Occipital lobe (tissue), 2 donors: ENCODE measurements around the gene CEP72. TPM values are rescaled to one million over a fixed set of nuclear protein-coding genes. Genes with fewer than 3 reads are reported as not detected.
"Not testable (repeated sequence)": the region's sequence is repeated elsewhere in the genome, so short reads cannot be mapped to it uniquely, and the experiment has no call there.

Experiments used
- DNase-seq: peaks from one replicate; lab custom pipeline; 2025; lab: John Stamatoyannopoulos, UW
- total RNA-seq: library from RNA; depleted of rRNA; stranded (reverse); fragments of >200 nt; gene quantifications from one replicate; pipeline ENCODE4 v1.2.3, GENCODE V29; 2014

CEP72 gene
- total RNA-seq, 1 donor from 2014 or later, result 5.9 TPM

- DNase-seq, result not testable (repeated sequence)
Measured at GRCh38 chr5:682216-682615, 70.1 kb downstream of the CEP72 start.

DNA sequence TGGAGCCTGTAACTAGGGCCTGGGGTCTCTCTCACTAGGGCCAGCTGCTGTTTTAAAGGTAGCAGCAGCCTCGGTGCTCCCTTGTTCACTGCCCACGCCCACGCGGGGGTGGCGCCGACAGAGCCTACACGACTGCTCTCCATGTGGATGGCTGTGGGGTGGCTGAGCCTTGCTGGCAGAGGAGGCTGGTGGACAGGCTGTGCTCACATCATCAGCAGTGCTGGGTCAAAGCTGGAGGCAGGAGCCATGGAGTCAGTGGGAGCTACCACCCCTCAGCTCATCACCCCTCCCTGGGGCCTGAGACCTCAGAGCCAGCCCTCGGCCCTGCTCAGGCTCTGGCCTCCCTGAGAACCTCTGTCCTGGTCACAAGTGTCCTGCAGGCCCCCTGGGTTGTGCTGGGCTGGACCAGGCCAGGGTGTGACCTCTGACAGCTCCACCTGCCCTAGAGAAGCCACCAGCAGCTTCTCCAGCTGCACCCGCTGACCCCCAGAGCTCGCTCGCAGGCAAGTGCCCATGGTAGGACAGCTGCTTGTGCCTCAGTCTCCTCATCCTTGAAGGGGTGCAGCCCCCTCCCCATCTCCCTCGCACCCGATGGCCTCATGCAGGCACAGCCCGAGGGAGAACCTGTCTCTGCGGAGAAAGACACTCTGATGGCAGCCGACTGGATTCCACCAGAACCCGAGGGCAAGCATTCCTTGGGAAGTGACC, 70.7 kb downstream of the CEP72 start:
- DNase-seq, result not testable (repeated sequence)

DNA sequence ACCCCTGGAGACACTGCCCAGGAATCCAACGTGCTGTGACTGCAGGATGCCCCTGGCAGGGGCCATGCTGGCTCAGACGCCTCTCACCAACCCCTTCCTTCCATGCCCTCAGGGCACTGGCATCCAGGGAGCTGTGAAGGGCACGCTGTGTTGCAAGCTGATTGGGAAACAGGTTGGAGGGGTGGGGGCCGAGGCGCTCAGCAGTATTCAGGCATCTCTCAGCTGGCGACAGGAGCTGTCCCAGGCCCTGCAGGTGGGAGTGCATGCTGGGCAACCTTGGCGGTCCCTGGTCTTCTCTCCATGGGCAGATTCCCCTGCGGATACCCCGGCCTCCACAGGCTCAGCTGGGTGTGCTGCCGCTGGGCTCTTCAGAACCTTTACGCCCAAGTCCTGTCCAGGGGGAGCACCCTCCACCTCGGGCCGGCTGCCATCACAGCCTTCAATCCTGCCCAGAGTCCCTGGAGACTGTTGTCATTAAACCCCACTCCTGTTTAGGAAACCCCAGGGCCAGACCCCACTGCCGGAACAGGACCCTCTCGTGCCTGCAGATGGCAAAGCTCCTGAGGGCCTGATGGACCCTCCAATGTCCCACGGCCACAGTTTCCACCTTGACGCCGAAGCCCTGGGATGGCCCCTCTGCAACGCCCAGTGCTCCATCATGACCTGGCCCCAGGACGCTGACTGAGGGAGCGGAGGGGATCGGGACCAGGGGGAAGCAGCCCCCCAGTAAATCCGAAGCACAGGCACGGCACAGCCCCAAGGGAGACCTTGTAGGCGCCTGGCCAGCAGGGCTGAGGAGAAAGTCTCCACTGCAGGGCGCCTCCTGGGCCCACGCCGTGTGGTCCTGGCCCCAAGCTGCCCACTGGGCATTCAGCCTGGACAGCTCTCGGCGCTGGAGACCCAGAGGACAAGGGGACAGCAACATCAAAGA, 71.7 kb downstream of the CEP72 start:
- no peak for DNase-seq

DNA sequence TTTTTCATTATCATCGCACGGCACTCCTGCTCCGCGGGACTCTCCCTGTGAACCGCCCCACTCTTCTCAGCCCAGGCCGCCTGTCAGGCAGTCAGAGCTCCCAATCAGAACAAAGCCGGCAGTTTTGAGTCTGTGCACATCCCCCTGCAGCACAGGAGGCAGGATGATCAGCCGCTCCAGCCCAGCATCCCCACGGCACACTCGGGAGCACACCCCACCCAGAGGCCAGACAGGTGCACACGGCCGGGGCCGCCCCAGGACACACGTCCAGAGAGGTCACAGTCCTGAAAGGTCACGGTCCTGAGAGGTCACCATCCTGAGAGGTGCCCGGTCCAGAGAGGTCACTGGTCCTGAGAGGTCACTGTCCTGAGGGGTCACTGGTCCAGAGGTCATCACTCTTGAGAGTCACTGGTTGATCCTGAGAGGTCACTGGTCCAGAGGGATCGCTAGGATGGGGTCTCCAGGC, 72.6 kb downstream of the CEP72 start:
- no peak for DNase-seq

DNA sequence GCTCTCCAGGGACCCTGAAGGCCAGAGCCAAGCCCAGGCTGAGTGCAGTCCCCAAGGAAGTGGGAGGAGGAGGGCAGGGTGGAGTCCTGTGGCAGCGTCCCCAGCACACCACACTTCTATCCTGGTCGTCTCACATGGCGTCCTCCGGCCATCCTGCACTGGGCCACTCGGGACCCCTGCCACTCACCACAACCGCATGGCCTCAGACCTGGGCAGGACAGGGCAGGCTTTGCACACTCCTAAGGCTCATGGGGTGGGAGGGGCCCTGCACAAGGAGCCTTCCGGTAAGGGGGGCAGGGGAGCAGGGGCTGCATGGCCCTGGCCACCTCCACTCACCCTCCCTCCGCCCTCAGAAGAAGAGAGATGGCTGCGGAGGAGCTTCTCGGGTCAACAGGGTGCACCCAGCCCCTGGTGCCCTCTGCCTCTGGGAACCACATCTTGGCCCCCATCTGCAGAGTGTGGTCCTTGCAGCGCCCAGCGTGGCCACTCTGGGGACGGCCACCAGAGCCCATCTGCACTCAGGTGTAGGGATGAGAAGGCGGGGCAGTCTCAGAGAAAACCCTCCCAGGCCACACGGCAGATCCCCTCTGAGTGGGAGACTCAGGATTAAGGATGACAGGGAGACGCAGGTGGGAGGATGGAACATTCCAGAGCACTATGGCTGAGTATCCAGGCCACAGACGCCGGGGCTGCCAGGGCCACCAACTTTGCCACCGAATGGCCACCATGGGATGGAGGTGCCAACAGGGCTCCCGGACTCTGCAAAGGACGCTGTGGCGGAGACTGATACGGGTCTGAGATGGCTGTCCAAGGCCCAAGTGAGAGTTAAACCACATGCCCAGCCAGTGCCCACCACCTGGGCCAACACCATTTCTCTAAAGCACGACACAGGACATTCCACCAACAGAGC, 73.4 kb downstream of the CEP72 start:
- DNase-seq, result no peak

DNA sequence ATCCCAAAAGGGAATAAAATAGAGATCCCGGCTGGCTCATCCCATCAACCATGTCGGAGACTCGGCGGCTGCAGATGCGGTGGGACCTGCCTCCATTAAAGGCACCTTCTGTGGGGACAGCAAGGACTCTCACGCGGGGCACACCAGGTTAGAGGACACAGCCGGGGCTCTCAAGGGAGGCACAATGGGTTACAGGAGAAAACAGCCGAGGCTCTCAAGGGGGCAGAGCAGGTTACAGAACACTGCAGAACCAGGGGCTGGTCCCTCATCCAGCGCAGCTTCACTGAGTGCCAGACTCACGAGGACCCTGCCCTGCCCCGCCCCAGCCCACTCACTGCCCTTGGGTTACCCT, 74.0 kb downstream of the CEP72 start:
- DNase-seq, result not testable (repeated sequence)

DNA sequence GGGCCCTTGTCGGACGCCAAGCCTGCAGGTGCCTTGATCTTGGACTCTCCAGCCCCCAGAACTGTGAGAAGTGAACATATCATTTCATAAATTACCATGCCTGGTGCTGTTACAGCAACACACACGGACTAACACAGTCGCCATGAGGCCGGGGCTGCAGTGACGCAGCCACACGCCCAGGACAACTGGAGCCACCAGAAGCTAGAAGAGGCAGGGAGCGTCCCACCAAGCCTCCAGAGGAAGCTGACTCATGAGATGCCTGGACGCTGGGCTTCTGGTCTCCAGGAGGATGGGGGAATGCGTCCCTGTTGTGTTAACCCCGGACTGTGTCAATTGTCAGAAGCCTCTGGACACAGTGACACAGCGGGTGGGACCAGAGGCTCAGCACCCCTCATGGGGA, 74.8 kb downstream of the CEP72 start:
- not testable (repeated sequence) for DNase-seq

DNA sequence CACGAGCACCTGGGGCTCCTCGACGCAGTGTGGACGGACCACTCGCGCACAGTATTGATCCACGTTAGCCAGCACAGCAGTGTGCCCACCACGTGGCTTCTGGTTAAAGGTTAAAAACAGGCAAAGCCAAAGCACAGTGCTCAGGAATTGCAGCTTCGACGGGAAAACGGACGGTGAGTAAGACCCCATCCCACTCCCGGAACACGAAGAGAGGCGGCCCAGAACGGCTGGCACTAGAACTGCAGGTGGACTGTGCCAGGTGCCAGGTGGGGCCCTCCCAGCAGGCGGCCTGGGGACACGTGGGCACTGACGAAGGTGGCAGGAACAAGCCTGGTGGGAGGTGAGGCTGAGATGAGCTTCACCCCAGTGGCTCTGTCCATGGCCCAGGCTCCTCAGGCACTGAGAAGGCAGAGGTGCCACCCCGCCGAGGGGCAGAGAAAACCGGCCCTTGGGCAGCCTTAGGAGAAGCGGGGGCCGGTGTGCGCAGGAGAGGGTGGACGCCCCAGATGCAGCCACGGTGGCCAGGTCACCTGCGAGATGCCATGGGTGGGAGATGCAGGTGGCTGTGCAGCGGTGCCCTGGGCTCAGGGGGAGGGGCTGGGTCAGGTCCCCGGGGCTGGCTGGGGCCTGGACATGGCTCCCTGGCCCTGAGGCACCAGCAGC, 76.3 kb downstream of the CEP72 start:
- DNase-seq, result not testable (repeated sequence)

GRCh38 chr5:690293-690692, 78.2 kb downstream of the CEP72 start:
- DNase-seq, result not testable (repeated sequence)

DNA sequence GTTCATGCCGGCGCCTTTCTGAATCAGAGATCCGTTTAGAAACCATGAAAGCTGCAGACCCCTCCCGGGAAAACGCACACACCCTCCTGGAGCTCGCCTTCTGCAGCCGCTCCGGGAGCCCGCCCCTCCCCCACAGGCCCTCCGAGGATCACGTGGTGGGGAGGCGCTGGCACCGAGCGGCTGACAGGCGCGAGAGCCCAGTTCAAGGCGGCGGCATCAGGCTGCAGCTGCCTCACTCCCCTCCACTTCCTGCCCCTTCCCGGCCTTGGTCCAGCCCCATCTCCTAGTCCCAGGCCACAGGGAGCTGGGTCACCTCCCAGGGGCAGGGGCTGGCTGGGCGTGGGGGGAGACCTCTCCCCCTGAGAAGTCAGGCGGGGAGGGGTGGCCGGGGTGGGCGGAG, 78.9 kb downstream of the CEP72 start:
- not testable (repeated sequence) for DNase-seq

DNA sequence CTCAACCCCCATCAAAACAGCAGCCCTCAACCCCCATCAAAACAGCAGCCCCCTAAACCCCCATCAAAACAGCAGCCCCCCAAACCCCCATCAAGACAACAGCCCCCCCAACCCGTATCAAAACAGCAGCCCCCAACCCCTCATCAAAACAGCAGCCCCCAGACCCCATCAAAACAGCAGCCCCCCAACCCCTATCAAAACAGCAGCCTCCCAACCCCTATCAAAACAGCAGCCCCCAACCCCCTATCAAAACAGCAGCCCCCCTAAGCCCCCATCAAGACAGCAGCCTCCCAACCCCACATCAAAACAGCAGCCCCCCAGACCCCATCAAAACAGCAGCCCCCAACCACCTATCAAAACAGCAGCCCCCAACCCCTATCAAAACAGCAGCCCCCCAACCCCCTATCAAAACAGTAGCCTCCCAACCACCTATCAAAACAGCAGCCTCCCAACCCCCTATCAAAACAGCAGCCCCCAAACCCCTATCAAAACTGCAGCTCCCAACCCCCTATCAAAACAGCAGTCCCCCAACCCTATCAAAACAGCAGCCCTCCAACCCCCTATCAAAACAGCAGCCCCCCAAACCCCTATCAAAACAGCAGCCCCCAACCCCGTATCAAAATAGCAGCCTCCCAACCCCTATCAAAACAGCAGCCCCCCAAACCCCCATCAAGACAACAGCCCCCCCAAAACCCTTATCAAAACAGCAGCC, 79.8 kb downstream of the CEP72 start:
- DNase-seq, result no peak

- not testable (repeated sequence) for DNase-seq
Measured at GRCh38 chr5:692529-693041, 80.4 kb downstream of the CEP72 start.

GRCh38 chr5:693271-694041, 81.3 kb downstream of the CEP72 start, which contains the start of gene TPPP:
Gene TPPP, minus strand, starts transcription at chr5:693352. Its CDS starts 15,292 bp downstream, at chr5:678060.
- peak; percentile 96 for DNase-seq

DNA sequence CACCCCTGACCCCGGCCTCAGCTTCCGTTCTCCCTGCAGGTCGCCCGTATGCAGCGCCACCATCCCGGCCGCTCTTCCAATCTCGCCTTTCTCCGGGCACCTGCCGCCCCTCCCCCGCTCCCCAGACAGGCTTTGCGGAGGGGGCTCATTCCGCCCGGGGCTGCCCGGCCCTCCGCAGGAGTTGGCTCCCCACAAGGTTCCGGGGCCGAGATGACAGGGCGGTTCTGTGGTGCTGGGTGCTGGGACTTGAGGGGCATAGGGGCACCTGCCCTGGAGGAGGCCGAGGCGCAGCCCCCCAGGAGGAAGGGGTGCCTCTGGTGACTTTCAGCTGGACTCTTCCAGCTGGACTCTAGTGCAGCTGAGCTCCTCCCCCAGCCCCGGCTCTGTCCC, 81.9 kb downstream of the CEP72 start:
- DNase-seq, result not testable (repeated sequence)

DNA sequence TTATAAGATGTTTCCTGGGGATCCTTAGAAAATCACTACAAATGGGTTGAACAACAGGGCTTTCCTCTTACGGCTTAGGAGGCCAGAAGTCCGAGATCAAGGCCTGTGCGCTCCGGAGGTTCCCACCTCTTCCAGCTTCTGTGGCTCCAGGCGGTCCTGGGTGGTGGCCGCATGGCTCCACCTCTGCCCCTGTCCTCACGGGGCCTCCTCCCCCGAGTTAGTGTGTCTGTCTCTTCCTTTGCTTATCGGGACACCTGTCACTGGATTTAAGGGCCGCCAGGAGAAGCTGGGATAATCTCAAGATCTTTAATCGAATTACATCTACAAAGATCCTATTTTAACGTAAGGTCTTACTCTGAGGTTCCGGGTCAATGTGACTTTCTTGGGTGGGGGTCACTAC, 83.3 kb downstream of the CEP72 start:
- DNase-seq, result not testable (repeated sequence)

- not testable (repeated sequence) for DNase-seq
Measured at GRCh38 chr5:696191-696590, 84.1 kb downstream of the CEP72 start.

GRCh38 chr5:696753-697702, 84.9 kb downstream of the CEP72 start:
- not testable (repeated sequence) for DNase-seq
